Neural crest cell (in vitro differentiated cells): Measurements from ENCODE around the gene CDKN2A. TPM values are rescaled to one million over a fixed set of nuclear protein-coding genes. Genes with fewer than 3 reads are reported as not detected.

Experiments used
- DNase-seq: peaks from one replicate; pipeline ENCODE4 v3.0.0; 2021; ENCODE audit warnings: low read depth, mixed read lengths, low spot score
- H3K27ac Mint-ChIP-seq: one replicate; pipeline ENCODE4 v1.8.0; 2021; ENCODE audit warnings: mild to moderate bottlenecking, mixed read lengths; ENCODE audit not compliant: unreplicated experiment
- H3K27me3 Mint-ChIP-seq: 2 replicates; pipeline ENCODE4 v1.8.0; 2021; ENCODE audit warnings: low read depth, mild to moderate bottlenecking, mixed read lengths
- H3K36me3 Mint-ChIP-seq: 2 replicates; pipeline ENCODE4 v1.8.0; 2021; ENCODE audit warnings: low read depth, mild to moderate bottlenecking, mixed read lengths
- H3K4me1 Mint-ChIP-seq: 2 replicates; pipeline ENCODE4 v1.8.0; 2021; ENCODE audit warnings: mixed read lengths
- H3K4me3 Mint-ChIP-seq: one replicate; pipeline ENCODE4 v1.8.0; 2021; ENCODE audit warnings: mild to moderate bottlenecking, mixed read lengths
- H3K9me3 Mint-ChIP-seq: 2 replicates; pipeline ENCODE4 v1.8.0; 2021; ENCODE audit warnings: mixed read lengths
- total RNA-seq: library from RNA; stranded (reverse); gene quantifications from 2 replicates; pipeline ENCODE4 v1.2.1, GENCODE V29; 2021
- TF ChIP-seq, protein P1 (sequence below): fragments of 200-600 bp; sonication (generic); conservative IDR thresholded peaks from 2 replicates; pipeline ENCODE4 v1.5.0; 2021; ENCODE audit warnings: antibody characterized with exemption, mild to moderate bottlenecking

The CDKN2A gene
- total RNA-seq, 1 donor from 2014 or later: 0.68 TPM

DNA sequence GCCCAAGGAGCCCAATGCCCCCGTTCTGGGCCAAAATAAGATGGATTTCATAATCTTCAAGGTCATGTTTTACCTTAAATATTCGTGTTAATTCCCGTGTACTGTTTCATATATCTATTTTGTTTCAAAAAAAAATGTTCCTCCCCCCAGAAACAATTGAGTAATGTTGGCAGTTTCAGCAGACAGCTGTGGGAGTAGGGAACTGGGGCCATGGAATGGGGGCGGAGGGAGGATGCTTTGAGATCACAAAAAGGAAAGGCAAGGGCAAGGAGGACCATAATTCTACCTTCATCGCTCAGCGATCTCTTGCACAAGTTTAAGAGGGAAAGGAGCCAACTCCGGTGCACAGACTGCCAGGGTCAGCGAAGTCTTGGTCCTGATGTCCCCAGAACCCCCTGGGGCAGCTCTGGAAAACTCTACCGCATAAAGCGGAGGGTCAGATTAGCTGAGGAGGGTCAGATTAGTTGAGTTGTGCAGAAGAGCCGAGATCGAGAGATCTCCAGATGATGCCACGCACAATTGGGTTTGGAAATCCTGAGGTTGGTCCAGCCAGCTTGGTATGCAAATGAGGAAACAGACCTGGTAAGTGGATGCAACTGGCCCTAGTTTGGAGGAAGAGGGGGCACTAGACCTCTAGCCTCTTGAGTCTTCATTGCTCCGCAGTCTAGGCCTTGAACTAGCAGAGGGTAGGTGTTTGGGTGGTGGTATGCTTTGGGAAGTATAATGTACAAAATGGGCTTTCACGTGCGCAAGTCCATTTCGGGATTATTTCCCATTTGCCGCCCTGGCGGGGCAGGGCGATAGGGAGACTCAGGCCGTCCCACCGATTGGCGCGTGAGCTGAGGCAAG lies 24.0 kb downstream of the CDKN2A start:
- DNase-seq: no peak
- H3K4me1 Mint-ChIP-seq: peaks cover 32% of the 10 kb centered on the region
- TF ChIP-seq, protein P1, sequence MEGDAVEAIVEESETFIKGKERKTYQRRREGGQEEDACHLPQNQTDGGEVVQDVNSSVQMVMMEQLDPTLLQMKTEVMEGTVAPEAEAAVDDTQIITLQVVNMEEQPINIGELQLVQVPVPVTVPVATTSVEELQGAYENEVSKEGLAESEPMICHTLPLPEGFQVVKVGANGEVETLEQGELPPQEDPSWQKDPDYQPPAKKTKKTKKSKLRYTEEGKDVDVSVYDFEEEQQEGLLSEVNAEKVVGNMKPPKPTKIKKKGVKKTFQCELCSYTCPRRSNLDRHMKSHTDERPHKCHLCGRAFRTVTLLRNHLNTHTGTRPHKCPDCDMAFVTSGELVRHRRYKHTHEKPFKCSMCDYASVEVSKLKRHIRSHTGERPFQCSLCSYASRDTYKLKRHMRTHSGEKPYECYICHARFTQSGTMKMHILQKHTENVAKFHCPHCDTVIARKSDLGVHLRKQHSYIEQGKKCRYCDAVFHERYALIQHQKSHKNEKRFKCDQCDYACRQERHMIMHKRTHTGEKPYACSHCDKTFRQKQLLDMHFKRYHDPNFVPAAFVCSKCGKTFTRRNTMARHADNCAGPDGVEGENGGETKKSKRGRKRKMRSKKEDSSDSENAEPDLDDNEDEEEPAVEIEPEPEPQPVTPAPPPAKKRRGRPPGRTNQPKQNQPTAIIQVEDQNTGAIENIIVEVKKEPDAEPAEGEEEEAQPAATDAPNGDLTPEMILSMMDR: no peak
- no peaks in the 10 kb centered on the region for H3K9me3 Mint-ChIP-seq
- H3K36me3 Mint-ChIP-seq: peaks cover 6% of the 10 kb centered on the region
- peak overlapping the region; percentile 70 for H3K4me3 Mint-ChIP-seq
- H3K27me3 Mint-ChIP-seq: peaks cover 99% of the 10 kb centered on the region
- no peak overlapping the region for H3K27ac Mint-ChIP-seq

DNA sequence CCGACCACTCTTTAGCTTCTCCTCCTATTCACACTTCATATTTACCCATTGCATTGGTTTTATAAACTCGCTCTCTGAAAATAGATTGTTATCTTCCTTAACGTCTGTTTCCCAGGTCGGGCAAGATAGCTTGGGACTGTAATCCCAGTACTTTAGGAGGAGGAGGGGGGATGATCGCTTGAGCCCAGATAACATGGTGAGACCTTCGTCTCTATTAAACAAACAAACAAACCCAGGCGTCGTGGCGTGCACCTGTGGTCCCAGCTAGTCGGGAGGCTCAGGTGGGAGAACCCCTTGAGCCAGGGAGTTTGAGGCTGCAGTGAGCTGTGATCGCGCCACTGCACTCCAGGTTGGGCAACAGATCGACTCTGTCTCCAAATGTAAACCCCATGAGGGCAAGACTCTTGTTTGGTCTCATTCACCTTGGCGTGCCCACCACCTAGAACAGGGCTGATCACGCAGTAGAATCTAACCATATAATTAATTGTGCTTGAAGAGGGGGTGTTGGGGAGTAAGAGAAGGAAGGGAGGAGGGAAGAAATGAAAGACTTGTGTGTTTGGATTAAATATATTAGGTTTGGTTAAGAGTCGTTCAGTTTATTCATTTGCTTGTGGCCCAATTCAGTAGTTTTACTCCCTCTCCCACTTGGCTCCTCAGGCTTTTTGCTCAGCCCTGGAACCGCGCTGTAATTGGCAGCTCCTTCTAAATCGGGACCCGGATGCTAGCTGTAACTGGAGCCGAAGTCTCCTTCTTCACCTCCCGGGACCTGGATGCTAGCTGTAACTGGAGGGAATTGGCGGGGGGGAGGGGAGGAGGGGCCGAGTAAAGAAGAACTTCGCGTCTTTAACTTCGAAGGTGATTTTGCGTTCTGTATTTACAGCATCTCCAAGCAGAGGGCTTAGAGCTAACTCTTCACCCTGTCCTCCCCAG lies 24.9 kb downstream of the CDKN2A start:
- H3K27me3 Mint-ChIP-seq: peaks cover 99% of the 10 kb centered on the region
- H3K4me3 Mint-ChIP-seq: peak overlapping the region; percentile 8
- TF ChIP-seq, protein P1: no peak
- peaks cover 25% of the 10 kb centered on the region for H3K4me1 Mint-ChIP-seq
- H3K36me3 Mint-ChIP-seq: peaks cover 6% of the 10 kb centered on the region
- H3K27ac Mint-ChIP-seq: no peak overlapping the region
- no peaks in the 10 kb centered on the region for H3K9me3 Mint-ChIP-seq
- DNase-seq: no peak

DNA sequence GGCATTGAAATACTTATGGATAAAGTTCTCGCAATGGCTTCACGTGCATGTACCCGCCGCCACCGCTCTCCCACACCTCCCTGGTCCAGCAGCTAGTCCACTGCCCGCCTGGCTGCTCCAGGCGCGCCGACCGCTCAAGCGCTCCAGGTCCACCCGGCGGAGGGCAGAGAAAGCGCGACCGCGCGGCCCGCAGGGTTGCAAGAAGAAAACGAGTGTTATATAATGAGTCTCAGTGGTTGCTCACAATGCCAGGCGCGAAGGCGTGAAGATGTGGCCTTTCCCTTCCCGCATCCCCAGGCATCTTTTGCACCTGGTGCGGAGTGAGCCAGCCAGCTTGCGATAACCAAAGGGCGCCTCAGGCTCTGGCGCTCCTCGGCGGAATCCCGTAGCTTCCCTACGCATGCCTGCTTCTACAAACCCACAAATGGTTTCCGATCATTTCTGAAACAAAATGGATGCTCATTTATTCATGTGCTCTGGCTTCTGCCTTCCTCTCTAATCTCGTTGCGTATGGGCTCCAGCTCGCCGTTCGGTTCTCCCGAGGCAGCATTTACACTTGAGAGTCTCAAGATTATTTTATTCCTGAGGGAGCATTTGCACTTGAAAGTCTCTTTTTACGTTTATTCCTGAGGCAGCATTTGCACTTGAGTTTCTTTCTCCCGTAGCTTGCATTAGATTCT lies 25.7 kb downstream of the CDKN2A start:
- Mint-ChIP-seq H3K27ac (no peak overlapping the region), H3K27me3 (peaks cover 99% of the 10 kb centered on the region), H3K36me3 (peaks cover 10% of the 10 kb centered on the region), H3K9me3 (peaks cover 2% of the 10 kb centered on the region), H3K4me3 (peak overlapping the region; percentile 8), H3K4me1 (peaks cover 23% of the 10 kb centered on the region)
- TF ChIP-seq, protein P1: peak; percentile 14
- DNase-seq: no peak

DNA sequence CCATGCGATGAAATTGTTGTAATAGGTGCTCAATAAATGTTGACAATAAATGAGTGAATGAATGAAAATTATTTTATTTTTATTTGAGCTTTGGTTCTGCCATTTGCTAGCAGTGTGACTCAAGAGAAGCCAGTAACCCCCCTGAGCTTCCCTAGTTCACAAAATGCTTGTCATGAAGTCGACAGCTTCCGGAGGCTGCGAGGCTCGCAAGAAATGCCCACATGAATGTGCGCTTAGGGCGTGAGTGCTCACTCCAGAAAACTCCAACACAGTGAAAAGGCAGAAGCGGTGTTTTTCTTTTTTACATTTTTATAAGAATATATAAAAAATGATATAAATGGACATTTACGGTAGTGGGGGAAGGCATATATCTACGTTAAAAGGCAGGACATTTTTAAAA lies 26.5 kb downstream of the CDKN2A start:
- no peak overlapping the region for H3K27ac Mint-ChIP-seq
- peaks cover 11% of the 10 kb centered on the region for H3K36me3 Mint-ChIP-seq
- peaks cover 8% of the 10 kb centered on the region for H3K9me3 Mint-ChIP-seq
- H3K4me3 Mint-ChIP-seq: no peak overlapping the region
- DNase-seq: no peak
- TF ChIP-seq, protein P1: no peak
- H3K27me3 Mint-ChIP-seq: peaks cover 99% of the 10 kb centered on the region
- H3K4me1 Mint-ChIP-seq: peaks cover 23% of the 10 kb centered on the region

DNA sequence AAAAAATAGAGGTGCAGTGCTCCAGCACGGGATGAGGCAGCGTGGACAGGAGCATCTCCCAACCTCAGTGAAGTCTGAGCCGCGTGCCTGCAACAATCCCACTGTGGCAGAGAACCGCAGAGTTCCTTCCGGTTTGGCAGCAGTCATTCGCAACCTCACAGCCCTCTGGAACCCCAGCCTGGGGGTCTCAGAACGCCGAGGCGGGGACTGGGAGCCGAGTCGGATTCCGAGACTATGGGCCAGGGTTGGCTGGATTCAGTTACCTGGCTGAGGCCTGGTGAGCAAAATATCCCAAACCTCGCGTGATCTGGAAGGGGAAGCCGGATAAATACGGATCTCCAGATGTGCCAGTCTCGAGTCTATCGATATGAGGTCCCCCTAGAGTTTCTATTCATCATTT lies 27.0 kb downstream of the CDKN2A start:
- Mint-ChIP-seq H3K27me3 (peaks cover 98% of the 10 kb centered on the region), H3K4me3 (no peak overlapping the region), H3K27ac (no peak overlapping the region), H3K4me1 (peaks cover 23% of the 10 kb centered on the region), H3K36me3 (peaks cover 11% of the 10 kb centered on the region), H3K9me3 (peaks cover 10% of the 10 kb centered on the region)
- no peak for DNase-seq
- TF ChIP-seq, protein P1: no peak
